DOHH2 (cell line): ENCODE data around the gene MKX.

ENCODE experiments used
- H3F3A ChIP-seq: fragments of 200-600 bp; sonication (generic), shearing (Covaris generic); 2 replicates; pipeline ENCODE4 v1.6.0; 2016; ENCODE audit warnings: antibody characterized with exemption, mild to moderate bottlenecking; ENCODE audit not compliant: control insufficient read depth, insufficient read depth
- H3K27ac ChIP-seq: fragments of 200-600 bp; sonication (generic); 2 replicates; pipeline ENCODE4 v1.5.1; 2014; ENCODE audit warnings: low read depth, mild to moderate bottlenecking, low read length, moderate library complexity
- H3K27me3 ChIP-seq: fragments of 200-600 bp; sonication (generic); 2 replicates; pipeline ENCODE4 v1.6.1; 2014; ENCODE audit warnings: mild to moderate bottlenecking, low read length, mixed read lengths; ENCODE audit not compliant: control insufficient read depth
- H3K36me3 ChIP-seq: fragments of 200-600 bp; sonication (generic); 2 replicates; pipeline ENCODE4 v1.6.1; 2014; ENCODE audit warnings: mild to moderate bottlenecking, low read length, moderate library complexity, mixed read lengths; ENCODE audit not compliant: control insufficient read depth
- H3K4me1 ChIP-seq: fragments of 200-600 bp; sonication (generic); 2 replicates; pipeline ENCODE4 v1.6.1; 2014; ENCODE audit warnings: mild to moderate bottlenecking, low read length, mixed read lengths; ENCODE audit not compliant: control insufficient read depth
- H3K4me2 ChIP-seq: fragments of 200-600 bp; sonication (generic); 2 replicates; pipeline ENCODE4 v1.6.0; 2014; ENCODE audit warnings: mild to moderate bottlenecking, low read length, moderate library complexity
- H3K4me3 ChIP-seq: fragments of 200-600 bp; sonication (generic); 2 replicates; pipeline ENCODE4 v1.5.1; 2014; ENCODE audit warnings: mild to moderate bottlenecking, low read length, mixed read lengths
- H3K79me2 ChIP-seq: fragments of 200-600 bp; sonication (generic); 2 replicates; pipeline ENCODE4 v1.6.1; 2014; ENCODE audit warnings: mild to moderate bottlenecking, low read length, mixed read lengths; ENCODE audit not compliant: control insufficient read depth
- H3K9me2 ChIP-seq: fragments of 200-600 bp; sonication (generic); replicated peaks from 2 replicates; pipeline ENCODE4 v1.6.1; 2014; ENCODE audit warnings: mild to moderate bottlenecking, low read length, mixed read lengths; ENCODE audit not compliant: control insufficient read depth
- H3K9me3 ChIP-seq: fragments of 200-600 bp; sonication (generic); 2 replicates; pipeline ENCODE4 v1.6.1; 2014; ENCODE audit warnings: antibody characterized with exemption, low read length, mixed read lengths; ENCODE audit not compliant: control insufficient read depth, insufficient read depth
- H4K20me1 ChIP-seq: fragments of 200-600 bp; sonication (generic); 2 replicates; pipeline ENCODE4 v1.6.0; 2014; ENCODE audit warnings: low read depth, mild to moderate bottlenecking, antibody characterized with exemption, low read length, moderate library complexity; ENCODE audit not compliant: control insufficient read depth, insufficient read depth
- CTCF ChIP-seq: fragments of 200-600 bp; sonication (generic); IDR thresholded peaks from one replicate; pipeline ENCODE4 v1.5.1; 2014; ENCODE audit warnings: antibody characterized with exemption, mild to moderate bottlenecking, low read depth, low read length; ENCODE audit not compliant: poor library complexity, severe bottlenecking
- EZH2phosphoT487 ChIP-seq: fragments of 200-600 bp; sonication (generic); IDR thresholded peaks from 2 replicates; pipeline ENCODE4 v1.6.1; 2017; ENCODE audit warnings: borderline replicate concordance, mild to moderate bottlenecking, antibody characterized with exemption, low read length, moderate library complexity, mixed read lengths

The MKX gene

GRCh38 chr10:27701938-27702537 lies 43.6 kb downstream of the MKX start:
- no peak overlapping the region for H3K27ac ChIP-seq
- no peak overlapping the region for H3K4me2 ChIP-seq
- H3K36me3 ChIP-seq, result no peaks in the 10 kb centered on the region
- no peaks in the 10 kb centered on the region for H3F3A ChIP-seq
- no peaks in the 10 kb centered on the region for H3K9me3 ChIP-seq
- no peaks in the 10 kb centered on the region for H3K27me3 ChIP-seq
- no peak for TF ChIP-seq EZH2phosphoT487
- TF ChIP-seq CTCF, result no peak
- no peaks in the 10 kb centered on the region for H4K20me1 ChIP-seq
- no peaks in the 10 kb centered on the region for H3K9me2 ChIP-seq
- peaks cover 8% of the 10 kb centered on the region for H3K4me1 ChIP-seq
- H3K4me3 ChIP-seq, result no peak overlapping the region
- H3K79me2 ChIP-seq, result no peaks in the 10 kb centered on the region

- H3F3A ChIP-seq, result no peaks in the 10 kb centered on the region
- H3K27ac ChIP-seq, result no peak overlapping the region
- H3K4me2 ChIP-seq, result no peak overlapping the region
- H3K9me3 ChIP-seq, result no peaks in the 10 kb centered on the region
- no peaks in the 10 kb centered on the region for H3K79me2 ChIP-seq
- no peak for TF ChIP-seq CTCF
- H3K27me3 ChIP-seq, result peaks cover 2% of the 10 kb centered on the region; the same call in 1 of the 2 replicates
- no peaks in the 10 kb centered on the region for H3K4me1 ChIP-seq
- H4K20me1 ChIP-seq, result no peaks in the 10 kb centered on the region
- H3K36me3 ChIP-seq, result no peaks in the 10 kb centered on the region
- no peaks in the 10 kb centered on the region for H3K9me2 ChIP-seq
- H3K4me3 ChIP-seq, result no peak overlapping the region
Observed at GRCh38 chr10:27699776-27700175, 45.8 kb downstream of the MKX start.

- no peaks in the 10 kb centered on the region for H4K20me1 ChIP-seq
- H3K36me3 ChIP-seq, result no peaks in the 10 kb centered on the region
- no peak for TF ChIP-seq EZH2phosphoT487
- TF ChIP-seq CTCF, result no peak
- H3K9me3 ChIP-seq, result no peaks in the 10 kb centered on the region
- H3K79me2 ChIP-seq, result no peaks in the 10 kb centered on the region
- H3K4me1 ChIP-seq, result no peaks in the 10 kb centered on the region
- peaks cover 2% of the 10 kb centered on the region; the same call in 1 of the 2 replicates for H3K27me3 ChIP-seq
- no peak overlapping the region for H3K4me2 ChIP-seq
- H3F3A ChIP-seq, result no peaks in the 10 kb centered on the region
- no peak overlapping the region for H3K4me3 ChIP-seq
- no peak overlapping the region for H3K27ac ChIP-seq
- no peaks in the 10 kb centered on the region for H3K9me2 ChIP-seq
Observed at GRCh38 chr10:27698961-27699360, 46.7 kb downstream of the MKX start.
